ENCODE data around the gene MYL3.

The MYL3 gene

DNA sequence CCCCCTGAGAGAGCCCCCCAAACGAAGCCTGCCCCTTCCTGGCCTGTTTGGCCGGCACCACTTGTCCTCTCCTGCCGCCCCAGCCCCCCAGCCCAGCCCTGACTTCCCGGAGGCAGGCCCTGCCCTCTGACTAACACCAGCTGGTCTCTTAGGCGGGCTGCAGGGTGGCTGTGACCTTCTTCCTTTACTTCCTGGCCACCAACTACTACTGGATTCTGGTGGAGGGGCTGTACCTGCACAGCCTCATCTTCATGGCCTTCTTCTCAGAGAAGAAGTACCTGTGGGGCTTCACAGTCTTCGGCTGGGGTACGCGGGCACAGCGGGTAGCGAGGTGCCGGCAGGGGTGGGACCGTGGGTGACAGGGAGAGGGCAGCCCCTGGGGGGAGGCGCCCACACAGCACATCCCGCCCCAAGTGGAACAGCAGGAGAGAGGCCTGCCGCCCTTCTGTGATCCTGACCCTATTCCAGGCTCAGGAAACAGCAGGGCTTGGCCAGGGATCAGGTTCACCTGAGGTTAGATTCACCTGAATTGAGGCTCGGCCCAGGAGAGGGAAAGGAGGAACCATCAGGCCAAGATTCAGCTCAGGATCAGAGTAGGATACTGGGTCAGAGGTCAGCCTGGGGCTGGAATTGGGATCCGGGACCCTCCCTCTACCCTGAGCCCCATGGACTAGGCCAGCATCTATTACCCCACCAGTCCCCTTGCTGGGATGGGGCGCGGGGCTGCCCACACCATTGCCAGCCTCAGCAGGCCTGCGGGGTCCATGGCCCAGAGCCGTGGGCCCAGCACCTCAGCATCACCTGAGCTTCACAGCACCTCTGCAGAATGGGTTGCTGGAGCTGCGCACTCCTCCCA, 36.1 kb upstream of the MYL3 start:
- DNase-seq: no peak

DNA sequence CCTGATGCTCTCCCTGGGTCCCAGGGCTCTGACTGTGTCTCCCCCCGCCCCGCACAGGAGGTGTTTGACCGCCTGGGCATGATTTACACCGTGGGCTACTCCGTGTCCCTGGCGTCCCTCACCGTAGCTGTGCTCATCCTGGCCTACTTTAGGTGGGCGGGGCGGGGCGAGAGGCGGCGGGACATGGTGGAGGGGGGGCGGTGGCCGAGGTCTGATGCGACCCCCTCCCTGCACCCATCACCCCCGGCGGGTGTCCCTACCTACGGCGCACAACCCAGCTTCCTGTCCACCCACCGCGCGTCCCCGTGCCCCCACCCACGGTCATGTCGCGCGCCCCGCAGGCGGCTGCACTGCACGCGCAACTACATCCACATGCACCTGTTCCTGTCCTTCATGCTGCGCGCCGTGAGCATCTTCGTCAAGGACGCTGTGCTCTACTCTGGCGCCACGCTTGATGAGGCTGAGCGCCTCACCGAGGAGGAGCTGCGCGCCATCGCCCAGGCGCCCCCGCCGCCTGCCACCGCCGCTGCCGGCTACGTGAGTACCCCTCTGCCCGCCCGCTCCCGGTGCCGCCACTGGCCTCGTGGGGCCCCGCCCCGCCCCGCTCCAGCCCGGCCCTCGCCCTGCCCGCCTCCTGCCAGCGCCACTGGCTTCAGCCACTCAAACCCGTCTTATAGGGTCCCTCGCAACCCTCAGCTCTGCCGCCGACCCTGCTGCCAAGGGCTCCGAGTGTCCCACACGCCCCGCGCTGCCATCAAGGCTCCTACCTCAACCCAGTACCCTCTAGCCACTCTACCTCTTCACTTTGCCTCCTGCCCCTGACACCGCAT, 35.3 kb upstream of the MYL3 start:
- DNase-seq: no peak

DNA sequence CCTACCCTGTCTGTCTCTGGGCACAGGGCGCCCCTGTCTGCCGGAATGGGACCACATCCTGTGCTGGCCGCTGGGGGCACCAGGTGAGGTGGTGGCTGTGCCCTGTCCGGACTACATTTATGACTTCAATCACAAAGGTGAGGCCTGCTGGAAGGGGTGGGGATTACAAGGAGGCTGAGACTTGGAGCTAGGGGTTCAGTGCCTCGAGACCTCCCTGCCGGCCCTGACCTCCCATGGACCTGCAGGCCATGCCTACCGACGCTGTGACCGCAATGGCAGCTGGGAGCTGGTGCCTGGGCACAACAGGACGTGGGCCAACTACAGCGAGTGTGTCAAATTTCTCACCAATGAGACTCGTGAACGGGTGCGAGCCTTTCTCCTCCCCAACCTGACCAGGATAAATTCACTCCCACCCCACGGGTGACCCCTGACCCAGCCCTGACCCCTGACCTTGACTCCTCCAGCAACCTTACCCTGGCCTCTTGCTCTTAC, 34.6 kb upstream of the MYL3 start:
- DNase-seq: no peak

DNA sequence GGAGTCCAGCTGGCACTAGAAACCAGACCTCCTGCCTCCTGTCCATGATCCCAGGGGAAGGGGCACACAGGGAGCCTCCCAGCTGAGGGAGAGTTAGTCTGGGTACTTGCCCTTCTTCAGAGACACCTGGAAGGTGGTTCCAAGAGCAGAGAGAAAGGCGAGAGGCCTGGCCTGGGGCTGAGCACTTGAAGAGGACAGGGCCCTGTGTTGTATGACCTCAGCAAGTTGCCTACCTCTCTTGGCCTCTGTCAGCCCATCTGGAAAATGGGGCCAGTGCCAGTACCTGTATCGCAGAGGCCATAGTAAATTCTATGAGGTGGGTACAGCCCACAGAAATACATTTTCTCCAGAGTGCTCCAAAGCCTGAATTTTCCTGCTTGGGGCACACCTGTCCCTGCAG, 33.8 kb upstream of the MYL3 start:
- no peak for DNase-seq

DNA sequence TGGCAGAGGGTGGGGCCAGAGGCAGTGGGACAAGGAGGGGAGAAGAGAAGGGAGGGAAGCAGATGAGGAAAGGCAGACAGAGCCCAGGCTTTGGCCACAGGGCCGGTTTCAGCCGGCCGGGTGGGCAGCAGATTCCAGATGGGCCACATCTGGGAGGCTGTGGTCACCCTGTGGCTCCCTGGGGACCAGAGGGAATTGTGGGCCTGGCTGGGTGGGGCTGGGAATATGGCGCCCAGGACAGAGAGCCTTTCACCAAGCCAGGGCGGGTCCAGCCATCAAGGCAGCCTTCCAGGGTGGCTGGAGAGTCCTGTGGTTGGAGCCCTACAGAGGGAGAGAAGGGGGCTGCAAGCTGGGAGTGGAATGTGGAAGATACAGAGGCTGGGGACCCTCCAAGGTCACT, 33.1 kb upstream of the MYL3 start:
- DNase-seq: peak; percentile 78

DNA sequence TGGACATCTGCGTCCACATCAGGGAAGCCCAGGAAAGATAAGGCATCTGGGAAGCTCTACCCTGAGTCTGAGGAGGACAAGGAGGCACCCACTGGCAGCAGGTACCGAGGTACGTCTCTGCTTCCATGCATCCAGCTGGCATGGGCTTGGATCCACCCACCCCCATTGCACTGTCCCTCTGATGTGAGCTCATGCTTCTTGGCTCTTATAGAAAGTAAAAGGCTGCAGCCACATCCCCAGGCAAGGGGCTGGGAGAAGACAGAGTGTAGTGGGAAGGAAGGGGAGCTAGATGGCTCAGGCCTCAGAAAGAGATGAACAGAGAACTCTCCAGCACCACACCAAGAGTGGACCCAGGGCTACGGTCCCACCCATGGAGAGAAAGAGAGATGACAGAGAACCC, 32.5 kb upstream of the MYL3 start:
- DNase-seq: peak; percentile 16

DNA sequence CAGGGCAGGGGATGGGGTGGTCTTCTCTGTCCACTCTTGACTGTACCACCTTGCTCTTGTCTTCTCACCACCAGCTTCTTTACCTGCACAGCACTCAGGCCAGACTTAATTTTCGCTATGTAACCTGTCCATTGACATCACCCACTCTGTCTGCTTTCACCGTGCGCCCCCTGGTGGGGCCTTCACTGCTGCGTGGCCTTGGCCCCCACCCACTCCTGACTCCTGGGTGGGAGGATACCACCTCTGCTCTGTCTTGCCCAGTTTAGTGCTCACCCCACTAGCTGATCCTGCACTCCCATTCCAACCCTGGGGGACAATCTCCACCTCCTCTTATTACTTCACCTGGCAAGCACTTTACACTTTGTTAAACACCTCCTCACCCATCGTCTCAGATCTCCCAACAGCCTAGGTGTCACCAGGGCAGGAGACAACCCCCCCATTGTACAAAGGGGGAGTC, 32.0 kb upstream of the MYL3 start:
- peak; percentile 80 for DNase-seq

DNA sequence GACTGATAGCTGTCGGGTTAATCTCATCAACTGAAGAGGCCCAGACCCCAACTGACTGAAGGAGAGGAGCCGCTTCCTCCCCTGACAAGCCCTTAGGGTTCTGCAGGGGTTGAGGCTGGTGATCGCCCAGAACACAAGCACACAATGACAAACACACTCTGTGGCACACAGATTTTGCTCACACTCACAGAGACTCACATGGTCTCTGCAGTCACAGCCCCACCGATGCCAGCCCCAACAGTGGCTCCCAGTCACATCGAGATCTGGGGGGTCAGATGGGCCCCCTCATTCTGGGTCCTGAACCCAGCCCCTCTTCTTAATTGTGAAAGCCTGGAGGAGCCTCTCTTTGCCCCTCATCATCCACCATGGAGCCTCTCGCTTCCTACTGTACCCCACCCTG, 31.0 kb upstream of the MYL3 start:
- no peak for DNase-seq

DNA sequence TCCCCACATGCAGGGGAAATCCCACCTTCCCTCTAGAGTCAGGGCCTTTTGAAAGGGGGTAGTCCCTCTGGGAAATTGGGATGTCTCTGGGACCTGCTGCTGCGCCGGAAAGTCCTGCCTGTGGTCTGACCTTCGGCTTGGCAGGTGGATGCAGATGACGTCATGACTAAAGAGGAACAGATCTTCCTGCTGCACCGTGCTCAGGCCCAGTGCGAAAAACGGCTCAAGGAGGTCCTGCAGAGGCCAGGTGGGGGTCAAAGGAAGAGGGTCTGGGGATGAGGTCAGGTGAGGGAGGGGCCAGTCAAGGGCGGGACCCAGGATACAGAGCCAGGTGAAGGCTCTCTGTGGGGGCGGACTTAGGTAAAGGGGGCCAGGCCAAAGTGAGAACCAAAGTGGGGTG, 30.5 kb upstream of the MYL3 start:
- no peak for DNase-seq

DNA sequence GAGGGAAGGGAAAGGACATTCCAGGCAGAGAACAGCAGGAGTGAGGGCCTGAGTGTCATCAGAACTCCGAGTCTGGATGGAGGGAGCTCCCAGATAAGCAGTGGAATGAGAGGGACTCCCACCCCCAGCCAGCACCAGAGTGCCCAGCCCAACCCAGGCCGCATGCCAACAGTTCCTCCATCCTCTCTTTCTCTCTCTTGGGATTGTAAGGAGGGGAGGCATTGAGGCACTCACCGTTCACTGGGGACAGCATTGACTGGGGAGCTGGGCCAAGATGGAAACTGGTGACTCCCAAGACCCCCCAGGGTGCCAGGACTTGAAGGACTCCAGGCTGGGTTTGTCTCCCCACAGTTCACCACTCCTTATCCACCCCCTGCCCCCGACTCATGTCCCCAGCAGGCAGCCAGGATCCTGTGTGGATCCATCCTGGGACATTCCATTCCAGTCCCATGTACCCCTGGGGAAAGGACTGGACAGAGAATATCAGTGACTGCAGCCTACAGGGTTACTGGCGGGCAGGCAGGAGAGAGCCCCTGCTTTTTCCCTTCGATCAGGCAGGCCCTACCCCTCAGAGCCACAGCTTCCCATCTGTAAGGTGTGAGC, 30.0 kb upstream of the MYL3 start:
- no peak for DNase-seq

DNA sequence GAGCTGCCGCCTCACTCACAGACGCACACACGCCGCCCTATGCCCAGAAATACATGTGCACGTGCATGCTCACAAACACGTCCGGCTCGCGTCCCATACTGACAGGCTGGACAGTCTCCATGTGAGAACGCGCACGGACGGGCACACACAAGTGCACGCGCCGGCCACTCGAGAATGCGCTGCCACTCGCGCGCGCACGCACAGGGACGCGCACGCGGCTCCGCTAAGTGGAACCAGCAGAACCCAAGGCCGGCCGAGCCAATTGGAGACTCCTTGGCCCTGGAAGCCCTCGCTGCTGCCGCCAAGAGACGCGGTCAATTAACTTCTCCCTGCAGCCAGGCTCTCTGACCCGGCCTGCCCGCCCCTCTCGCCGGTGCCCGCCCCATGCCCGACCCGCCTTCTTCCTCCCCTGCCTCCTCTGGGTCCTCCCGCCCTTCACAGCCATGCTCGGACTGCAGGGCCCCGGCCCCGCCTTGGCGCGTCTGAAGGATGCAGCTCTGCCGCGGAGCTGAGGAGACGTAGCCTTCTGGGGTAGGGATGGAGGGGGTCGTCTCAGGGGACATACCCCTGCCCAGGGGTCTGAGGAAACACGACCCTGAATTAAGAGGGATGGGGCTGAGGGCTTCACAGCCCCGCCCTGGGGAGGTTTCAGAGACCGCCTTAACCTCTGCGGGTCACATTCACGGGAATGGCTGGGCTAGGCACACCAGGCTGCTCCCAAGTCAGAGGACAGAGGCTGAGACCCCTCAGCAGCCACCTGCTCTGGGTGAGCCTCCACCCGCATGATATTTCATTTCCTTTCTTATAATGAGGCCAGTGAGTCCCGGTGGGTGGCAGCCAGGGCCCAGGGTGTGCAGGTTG, 29.3 kb upstream of the MYL3 start:
- DNase-seq: peak; percentile 87

DNA sequence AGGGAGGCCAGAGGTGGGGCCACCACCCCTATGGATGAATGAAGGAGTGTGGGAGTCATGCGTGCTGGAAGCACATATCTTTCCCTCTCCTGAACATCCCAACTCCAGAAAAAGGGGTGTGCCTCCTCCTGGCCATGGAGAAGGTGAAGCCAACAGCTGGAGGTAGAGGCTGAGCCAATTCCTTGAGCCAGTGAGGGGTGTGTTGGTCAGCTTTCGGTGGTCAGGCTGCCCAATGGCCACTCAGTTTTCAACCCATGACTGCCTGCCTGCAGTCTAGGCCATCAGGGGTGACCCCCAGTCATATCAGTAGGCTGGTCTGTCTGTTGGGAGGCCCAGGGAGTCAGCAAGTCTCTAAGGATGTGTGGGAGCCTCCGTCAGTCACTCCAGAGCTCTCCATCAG, 27.9 kb upstream of the MYL3 start:
- DNase-seq: no peak

DNA sequence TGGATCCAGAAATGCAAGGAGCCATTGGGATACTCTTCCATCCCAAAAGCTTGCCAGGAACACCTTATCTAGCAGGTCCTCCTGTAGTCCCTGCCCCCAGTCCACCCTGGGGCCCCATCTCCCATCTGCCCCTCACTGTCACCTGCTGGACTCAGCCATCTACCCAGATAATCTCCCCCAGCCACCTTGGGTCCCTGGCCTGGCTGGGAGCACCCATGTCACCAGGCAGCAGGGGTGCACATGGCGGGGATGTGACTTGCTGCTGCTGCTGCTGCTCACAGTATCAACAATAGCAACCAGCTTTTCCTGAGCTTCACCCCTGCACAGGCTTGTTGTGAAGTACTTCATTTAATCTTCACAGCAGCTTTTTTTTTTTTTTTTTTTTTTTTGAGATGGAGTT, 26.9 kb upstream of the MYL3 start:
- no peak for DNase-seq

DNA sequence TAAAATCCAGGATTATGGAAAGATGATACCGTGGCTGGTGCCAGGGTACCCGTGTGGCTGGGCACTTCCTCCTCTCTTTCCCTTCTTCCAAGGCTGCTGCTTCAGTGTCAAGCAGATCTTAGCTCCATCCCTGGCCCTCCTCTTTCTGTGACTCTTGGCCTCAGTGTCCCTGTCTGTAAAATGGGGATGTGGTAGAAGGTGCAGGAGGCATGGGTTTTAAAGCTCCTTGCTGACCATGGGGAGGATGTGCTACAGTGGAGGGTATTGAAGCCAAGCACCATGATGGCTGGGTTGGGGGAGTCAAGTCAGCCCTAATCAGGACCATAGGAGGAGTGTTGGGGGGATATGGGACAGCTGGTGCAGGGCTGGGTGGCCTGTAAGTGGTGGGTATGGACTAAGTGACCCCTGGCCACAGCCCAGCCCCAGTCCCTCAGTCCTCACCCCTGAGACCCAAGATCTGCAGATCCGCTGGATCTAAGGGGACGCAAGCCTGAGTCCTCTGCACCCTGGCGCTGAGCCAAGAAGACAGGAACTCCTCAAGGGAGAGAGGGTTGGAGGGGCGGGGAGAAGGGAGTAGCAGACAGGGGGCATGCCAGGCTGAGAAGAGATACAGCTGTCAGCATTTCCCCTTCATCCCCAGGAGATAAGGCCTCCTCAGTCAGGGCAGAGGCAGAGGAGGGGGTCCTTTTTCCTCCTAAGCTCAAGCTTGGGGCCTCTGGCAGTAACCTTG, 26.3 kb upstream of the MYL3 start:
- no peak for DNase-seq

DNA sequence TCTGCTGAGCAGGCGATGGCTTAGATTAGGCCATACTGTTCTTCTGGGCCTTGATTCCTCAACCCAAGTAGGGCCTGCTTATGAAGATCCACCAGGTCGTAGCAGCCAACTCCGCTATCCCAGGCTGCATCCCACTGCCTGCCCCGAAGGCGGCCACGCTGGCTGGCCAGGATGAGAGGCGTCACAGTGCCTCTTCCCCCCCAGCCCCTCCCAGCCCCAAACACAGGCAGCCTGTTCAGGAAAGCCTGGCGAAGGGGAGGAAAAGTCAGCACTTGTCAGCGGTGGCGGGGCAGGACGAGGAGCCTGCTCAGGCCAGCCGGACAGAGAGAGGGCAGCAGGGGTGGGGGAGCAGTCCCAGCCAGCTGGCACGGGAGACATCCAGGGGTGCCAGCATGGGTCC, 25.5 kb upstream of the MYL3 start:
- no peak for DNase-seq

DNA sequence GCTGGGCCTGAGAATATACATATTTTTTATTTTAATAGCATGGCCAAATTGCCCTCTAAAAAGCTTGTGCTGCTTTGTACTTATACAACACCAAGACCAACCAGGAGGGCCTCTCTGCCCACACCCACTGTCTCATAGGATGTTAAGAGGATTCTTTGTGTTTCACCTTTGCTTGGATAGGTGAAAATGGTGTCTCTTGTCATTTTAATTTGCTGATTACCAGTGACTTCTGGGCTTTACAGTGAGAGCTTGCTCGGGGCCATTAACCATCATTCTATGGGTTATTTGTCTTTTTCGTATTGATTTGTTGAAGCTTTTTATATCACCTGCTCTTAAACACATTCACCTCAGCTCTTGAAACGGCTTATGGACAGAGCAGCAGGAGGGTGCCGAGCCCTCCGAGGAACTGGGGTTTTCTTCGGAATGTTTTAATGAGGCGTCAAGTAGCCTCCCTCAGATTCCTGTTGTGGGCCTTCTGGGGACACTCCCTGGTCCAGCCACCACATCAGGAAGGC, 24.8 kb upstream of the MYL3 start:
- no peak for DNase-seq

DNA sequence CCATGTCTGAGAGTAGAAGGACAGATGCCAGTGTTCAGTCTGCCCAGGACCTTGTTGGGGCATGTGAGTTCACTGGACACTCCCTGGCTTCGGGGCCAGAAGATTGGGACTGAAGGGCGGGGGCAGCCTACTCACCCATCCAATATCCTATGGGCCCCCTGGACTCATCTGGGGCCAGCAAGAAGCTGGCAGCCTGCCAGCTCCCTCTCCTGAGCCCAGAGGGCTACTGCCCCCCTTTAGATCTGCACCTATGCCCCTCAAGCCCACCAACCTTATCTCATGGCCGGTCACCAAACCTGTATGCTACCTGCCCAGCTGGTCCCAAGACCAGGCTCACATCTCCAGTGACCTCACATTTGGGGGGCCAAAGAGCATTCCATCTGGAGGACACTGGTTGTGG, 22.4 kb upstream of the MYL3 start:
- no peak for DNase-seq

DNA sequence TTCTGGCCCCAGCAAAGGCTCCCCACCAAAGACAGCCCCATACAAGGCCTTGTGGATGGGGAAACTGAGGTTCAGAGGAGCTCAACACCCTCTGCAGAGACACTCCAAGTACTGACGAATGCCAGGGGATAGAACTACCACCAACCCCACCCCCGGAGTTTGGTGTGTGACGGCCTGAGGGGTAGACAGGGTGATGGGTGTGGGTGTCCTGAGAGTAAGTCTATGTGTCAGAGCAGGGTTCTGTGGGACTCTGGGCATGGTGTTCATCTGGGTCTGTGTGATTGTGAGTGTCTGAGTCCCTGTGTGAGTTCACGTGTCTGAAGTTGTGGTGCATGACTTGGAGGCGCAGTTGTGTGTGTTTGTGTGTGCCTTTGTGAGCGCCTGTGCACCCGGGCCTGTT, 21.7 kb upstream of the MYL3 start:
- no peak for DNase-seq

DNA sequence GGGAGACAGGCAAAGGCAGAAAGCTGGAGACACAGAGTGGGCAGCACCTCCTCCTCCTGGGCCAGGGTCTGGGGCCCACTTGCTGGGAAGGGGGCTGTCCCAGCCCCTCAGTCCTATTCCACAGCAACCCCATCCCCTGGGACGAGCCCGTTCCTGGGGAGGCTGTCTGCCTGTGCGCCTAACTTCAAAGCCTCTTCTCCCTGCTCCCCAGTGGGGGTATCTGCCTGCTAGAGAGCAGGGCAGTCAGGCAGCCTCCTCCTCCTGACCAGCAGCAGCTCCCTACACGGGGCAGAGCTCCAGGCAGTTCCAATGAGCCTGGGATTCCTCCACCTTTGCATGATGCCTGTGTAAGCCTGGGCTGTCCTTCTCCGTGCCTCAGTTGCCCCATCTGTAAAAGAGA, 21.2 kb upstream of the MYL3 start:
- no peak for DNase-seq

DNA sequence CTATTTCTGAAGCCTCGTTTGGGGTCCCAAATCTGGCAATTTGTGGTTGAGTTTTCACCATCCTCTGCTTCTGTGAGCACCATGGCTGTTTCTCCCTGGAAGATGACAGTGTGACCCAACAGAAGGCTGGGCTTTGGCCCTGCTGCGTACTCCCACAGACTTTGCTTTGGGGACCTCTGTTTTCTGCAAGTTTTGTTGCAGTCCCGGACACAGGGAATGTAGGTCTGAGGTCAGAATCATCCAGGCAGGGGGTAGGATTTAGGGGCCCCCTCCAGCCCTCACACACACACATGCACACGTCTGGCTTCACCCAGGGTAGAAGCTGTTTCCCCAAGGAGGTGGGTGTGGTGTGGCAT, 20.6 kb upstream of the MYL3 start:
- no peak for DNase-seq

DNA sequence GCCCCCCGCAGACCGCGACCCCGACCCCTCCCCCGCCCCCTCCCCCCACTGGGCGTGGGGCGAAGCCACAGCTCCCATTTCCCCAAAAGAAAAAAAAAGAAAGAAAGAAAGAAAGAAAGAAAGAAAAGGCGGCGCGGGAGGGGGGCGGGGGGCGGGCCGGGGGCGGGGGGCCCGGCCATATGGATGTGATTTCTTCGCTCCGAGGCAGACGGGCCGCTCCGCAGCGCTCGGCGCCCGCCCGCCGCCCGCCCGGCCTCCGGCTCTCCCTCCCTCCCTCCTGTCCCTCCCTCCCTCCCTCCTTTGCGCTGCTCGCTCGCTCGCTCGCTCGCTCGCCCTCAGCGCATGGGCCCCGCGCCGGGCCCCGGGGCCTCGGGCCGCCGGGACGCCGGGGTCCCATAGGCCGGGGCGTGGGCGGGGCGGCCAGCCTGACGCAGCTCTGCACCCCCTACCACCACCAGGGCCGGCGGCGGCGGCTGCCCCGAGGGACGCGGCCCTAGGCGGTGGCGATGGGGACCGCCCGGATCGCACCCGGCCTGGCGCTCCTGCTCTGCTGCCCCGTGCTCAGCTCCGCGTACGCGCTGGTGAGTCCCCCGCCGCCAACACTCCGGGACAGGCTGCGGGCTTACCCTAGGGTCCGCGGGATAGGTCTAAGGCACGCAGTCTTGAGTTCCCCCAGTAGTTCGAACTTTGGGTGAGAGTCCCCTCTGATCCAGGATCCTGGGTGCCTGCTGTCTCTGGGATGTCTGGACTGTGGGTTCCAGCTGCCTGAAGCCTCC, 20.0 kb upstream of the MYL3 start:
- peak; percentile 77 for DNase-seq
